NCI-H2196 treated with DMSO at 0.1 percent for 48 hours (cell line): ENCODE results near the gene TMEM88.
A peak's percentile ranks its signal among the peaks of the same experiment; 100 is the strongest.
"Not testable (repeated sequence)": the region's sequence is repeated elsewhere in the genome, so short reads cannot be mapped to it uniquely, and the experiment has no call there.

Source experiments
- DNase-seq: peaks from one replicate; lab custom pipeline; 2025; ENCODE audit not compliant: unreplicated experiment; lab: John Stamatoyannopoulos, UW

TMEM88 gene

GRCh38 chr17:7856011-7856810 is 1.3 kb downstream of the TMEM88 start:
- no peak for DNase-seq

GRCh38 chr17:7856811-7857712 is 2.2 kb downstream of the TMEM88 start, which contains the start of gene NAA38:
NAA38 (minus strand) TSS chr17:7857559; CDS start chr17:7857463, 96 bp downstream.
- peak; percentile 92 for DNase-seq

GRCh38 chr17:7857713-7858521 is 3.1 kb downstream of the TMEM88 start, which contains the start of gene CYB5D1:
CYB5D1 (plus strand) TSS chr17:7858003; CDS start chr17:7858135, 132 bp downstream.
- DNase-seq = peak; percentile 69

- no peak for DNase-seq
Measured at GRCh38 chr17:7858522-7858810, 3.6 kb downstream of the TMEM88 start.

- DNase-seq = no peak
Measured at GRCh38 chr17:7859028-7859427, 4.2 kb downstream of the TMEM88 start.

- DNase-seq = no peak
Measured at GRCh38 chr17:7862692-7863437, 8.0 kb downstream of the TMEM88 start.

- DNase-seq = not testable (repeated sequence)
Measured at GRCh38 chr17:7864384-7864783, 9.5 kb downstream of the TMEM88 start.

- no peak for DNase-seq
Measured at GRCh38 chr17:7864995-7865650, 10.3 kb downstream of the TMEM88 start.

GRCh38 chr17:7867881-7868329 is 13.0 kb downstream of the TMEM88 start:
- DNase-seq = no peak

- no peak for DNase-seq
Measured at GRCh38 chr17:7873051-7873450, 18.2 kb downstream of the TMEM88 start.

GRCh38 chr17:7875804-7876370 is 21.0 kb downstream of the TMEM88 start:
- no peak for DNase-seq

- DNase-seq = no peak
Measured at GRCh38 chr17:7878234-7878633, 23.4 kb downstream of the TMEM88 start.

GRCh38 chr17:7880076-7880868 is 25.4 kb downstream of the TMEM88 start:
- no peak for DNase-seq

GRCh38 chr17:7881276-7882054 is 26.6 kb downstream of the TMEM88 start:
- no peak for DNase-seq

- peak; percentile 20 for DNase-seq
Measured at GRCh38 chr17:7882068-7882467, 27.2 kb downstream of the TMEM88 start.

GRCh38 chr17:7882629-7883028 is 27.8 kb downstream of the TMEM88 start:
- DNase-seq = no peak

GRCh38 chr17:7883781-7884386 is 29.0 kb downstream of the TMEM88 start:
- DNase-seq = no peak
